GM12801 (cell line): ENCODE measurements around the gene TMOD1.

Experiments used
- CTCF ChIP-seq: IDR thresholded peaks from one replicate; pipeline ENCODE4 v1.5.1; 2011; ENCODE audit warnings: control low read depth; ENCODE audit not compliant: insufficient read length; ENCODE audit errors: extremely low read depth

The TMOD1 gene

GRCh38 chr9:97474372-97474925 is 27.0 kb upstream of the TMOD1 start:
- no peak for TF ChIP-seq CTCF

GRCh38 chr9:97475059-97475458 is 26.4 kb upstream of the TMOD1 start:
- no peak for TF ChIP-seq CTCF

- no peak for TF ChIP-seq CTCF
These were observed 23.0 kb upstream of the TMOD1 start for GRCh38 chr9:97478301-97478981.

- no peak for TF ChIP-seq CTCF
These were observed 21.8 kb upstream of the TMOD1 start for GRCh38 chr9:97479496-97480159.

- TF ChIP-seq CTCF, result no peak
These were observed 21.3 kb upstream of the TMOD1 start for GRCh38 chr9:97480174-97480573.

- TF ChIP-seq CTCF, result no peak
These were observed 20.7 kb upstream of the TMOD1 start for GRCh38 chr9:97480749-97481148.

- TF ChIP-seq CTCF, result no peak
These were observed 17.3 kb upstream of the TMOD1 start for GRCh38 chr9:97484134-97484533.
